NT2/D1 (cell line): ENCODE results near the gene PALM.

ENCODE experiments used
- SUZ12 ChIP-seq: IDR thresholded peaks from 2 replicates; pipeline ENCODE4 v1.6.1; 2011; ENCODE audit not compliant: insufficient read length, insufficient read depth; ENCODE audit errors: extremely low read depth
- YY1 ChIP-seq: IDR thresholded peaks from 2 replicates; pipeline ENCODE4 v1.6.1; 2011; ENCODE audit not compliant: insufficient read length, insufficient read depth
- ZNF274 ChIP-seq: IDR thresholded peaks from 2 replicates; pipeline ENCODE4 v1.6.1; 2011; ENCODE audit warnings: mild to moderate bottlenecking, low read depth, low read length

DNA sequence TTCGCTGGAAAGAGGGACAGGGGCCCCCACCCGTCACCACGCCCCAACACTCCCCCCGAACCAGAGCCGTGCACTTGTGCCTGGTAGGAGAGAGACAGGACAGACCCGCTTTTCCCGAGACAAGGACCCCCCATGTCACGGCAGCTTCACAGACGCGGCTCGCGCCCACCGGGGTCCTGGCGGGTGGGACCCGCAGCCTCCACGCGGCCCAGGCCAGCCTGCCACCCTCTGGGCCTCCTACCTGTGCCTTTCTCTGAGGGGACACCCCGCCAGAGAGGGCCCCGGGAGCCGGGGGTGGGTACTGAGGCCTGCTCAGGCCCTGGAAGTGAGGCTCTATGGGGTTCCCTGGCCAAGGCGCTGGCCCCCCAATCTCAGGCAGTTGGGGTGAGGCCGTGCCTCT is 38.2 kb downstream of the PALM start:
- TF ChIP-seq ZNF274 (no peak), SUZ12 (no peak), YY1 (no peak)
